Loucy (cell line): ENCODE data around the gene GNE.

Experiments used
- CTCF ChIP-seq: fragments of 200-600 bp; sonication (generic); conservative IDR thresholded peaks from 2 replicates; pipeline ENCODE4 v1.5.1; 2014; ENCODE audit warnings: mild to moderate bottlenecking, antibody characterized with exemption, low read length
- EZH2phosphoT487 ChIP-seq: fragments of 200-600 bp; IDR thresholded peaks from 2 replicates; pipeline ENCODE4 v1.6.1; 2018; ENCODE audit warnings: antibody characterized with exemption, mild to moderate bottlenecking, moderate library complexity, borderline replicate concordance

- TF ChIP-seq CTCF (no peak), EZH2phosphoT487 (no peak)
These were observed at the start of gene GNE for GRCh38 chr9:36258208-36258995.
